Stimulated activated CD4-positive, alpha-beta T cell treated with anti-CD3 and anti-CD28 coated beads, Interleukin-15, amount 100 ng/mL, for 1 hour (primary cell): ENCODE results near the gene ZNF333.
A peak's percentile ranks its signal among the peaks of the same experiment; 100 is the strongest.

Experiments
- DNase-seq, 2 donors: peaks; one replicate each; pipeline ENCODE4 v3.0.0-alpha.2; 2020; ENCODE audit warnings: low read depth in 1 of 2, low spot score in 1 of 2

Gene ZNF333

GRCh38 chr19:14689598-14690503 is at the start of gene ZNF333:
Gene ZNF333 (plus strand): TSS chr19:14690048. CDS start chr19:14693492, 3,444 bp downstream.
- DNase-seq = peak; percentile 96 to 99

- DNase-seq = no peak
Measured at GRCh38 chr19:14648506-14648905, 41.3 kb upstream of the ZNF333 start.

- DNase-seq = no peak
Measured at GRCh38 chr19:14649020-14649419, 40.8 kb upstream of the ZNF333 start.

GRCh38 chr19:14650161-14650560 is 39.7 kb upstream of the ZNF333 start:
- no peak for DNase-seq

- DNase-seq = no peak
Measured at GRCh38 chr19:14654786-14655560, 34.9 kb upstream of the ZNF333 start.

GRCh38 chr19:14655726-14656125 is 34.1 kb upstream of the ZNF333 start:
- DNase-seq = no peak

GRCh38 chr19:14659874-14660489 is 29.9 kb upstream of the ZNF333 start:
- no peak for DNase-seq

- no peak for DNase-seq
Measured at GRCh38 chr19:14661372-14661924, 28.4 kb upstream of the ZNF333 start.

- no peak for DNase-seq
Measured at GRCh38 chr19:14669940-14670339, 19.9 kb upstream of the ZNF333 start.

GRCh38 chr19:14670408-14670807 is 19.4 kb upstream of the ZNF333 start:
- no peak for DNase-seq

- DNase-seq = no peak
Measured at GRCh38 chr19:14672188-14672872, 17.5 kb upstream of the ZNF333 start.

GRCh38 chr19:14673088-14673487 is 16.8 kb upstream of the ZNF333 start:
- DNase-seq = no peak

- DNase-seq = no peak
Measured at GRCh38 chr19:14674764-14675163, 15.1 kb upstream of the ZNF333 start, which contains the start of gene ADGRE3. Gene ADGRE3 (minus strand): TSS chr19:14674844. CDS start chr19:14674770, 74 bp downstream.

- no peak for DNase-seq
Measured at GRCh38 chr19:14676762-14677161, 13.1 kb upstream of the ZNF333 start.

- no peak for DNase-seq
Measured at GRCh38 chr19:14677464-14677863, 12.4 kb upstream of the ZNF333 start.

GRCh38 chr19:14678199-14678598 is 11.6 kb upstream of the ZNF333 start:
- DNase-seq = no peak

GRCh38 chr19:14682084-14682483 is 7.8 kb upstream of the ZNF333 start:
- no peak for DNase-seq

GRCh38 chr19:14683439-14683838 is 6.4 kb upstream of the ZNF333 start:
- DNase-seq = no peak

- no peak for DNase-seq
Measured at GRCh38 chr19:14686411-14686810, 3.4 kb upstream of the ZNF333 start.

- DNase-seq = no peak
Measured at GRCh38 chr19:14694641-14695266, 4.9 kb downstream of the ZNF333 start.
